ENCODE results near the gene ARSG. TPM values are rescaled to one million over a fixed set of nuclear protein-coding genes. Genes with fewer than 3 reads are reported as not detected.

The ARSG gene
- total RNA-seq, 2 donors from 2014 or later, result 0.24 to 0.79 TPM

DNA sequence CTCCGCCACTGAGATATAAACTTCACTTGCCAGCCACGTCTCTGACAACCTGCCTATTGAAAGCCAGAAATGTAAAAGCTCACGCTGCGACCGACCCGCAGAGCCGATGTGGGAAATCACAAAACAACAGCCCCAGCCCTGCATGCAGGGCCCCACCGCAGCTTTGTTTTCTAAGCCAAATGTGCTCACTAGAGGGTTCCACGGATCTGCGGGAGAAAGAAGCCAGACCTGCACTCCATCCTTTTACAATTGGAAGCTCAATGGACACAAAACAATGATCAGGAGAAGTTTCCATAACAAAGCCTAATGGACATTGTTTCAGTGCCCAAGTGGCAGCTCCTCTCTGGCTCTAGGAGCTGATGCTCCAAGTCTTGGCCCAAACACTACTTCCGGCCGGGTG is 132.9 kb downstream of the ARSG start:
- intact Hi-C loops (cut with DNase I), result no loop called here
- no peaks in the 10 kb centered on the region for H3K9me3 ChIP-seq
- no peaks in the 10 kb centered on the region for H3K27me3 ChIP-seq
- no peak overlapping the region for H3K4me3 ChIP-seq
- peaks cover 7% of the 10 kb centered on the region for H3K36me3 ChIP-seq
- no peak for DNase-seq
- no peaks in the 10 kb centered on the region for H3K4me1 ChIP-seq
- TF ChIP-seq, protein P1, sequence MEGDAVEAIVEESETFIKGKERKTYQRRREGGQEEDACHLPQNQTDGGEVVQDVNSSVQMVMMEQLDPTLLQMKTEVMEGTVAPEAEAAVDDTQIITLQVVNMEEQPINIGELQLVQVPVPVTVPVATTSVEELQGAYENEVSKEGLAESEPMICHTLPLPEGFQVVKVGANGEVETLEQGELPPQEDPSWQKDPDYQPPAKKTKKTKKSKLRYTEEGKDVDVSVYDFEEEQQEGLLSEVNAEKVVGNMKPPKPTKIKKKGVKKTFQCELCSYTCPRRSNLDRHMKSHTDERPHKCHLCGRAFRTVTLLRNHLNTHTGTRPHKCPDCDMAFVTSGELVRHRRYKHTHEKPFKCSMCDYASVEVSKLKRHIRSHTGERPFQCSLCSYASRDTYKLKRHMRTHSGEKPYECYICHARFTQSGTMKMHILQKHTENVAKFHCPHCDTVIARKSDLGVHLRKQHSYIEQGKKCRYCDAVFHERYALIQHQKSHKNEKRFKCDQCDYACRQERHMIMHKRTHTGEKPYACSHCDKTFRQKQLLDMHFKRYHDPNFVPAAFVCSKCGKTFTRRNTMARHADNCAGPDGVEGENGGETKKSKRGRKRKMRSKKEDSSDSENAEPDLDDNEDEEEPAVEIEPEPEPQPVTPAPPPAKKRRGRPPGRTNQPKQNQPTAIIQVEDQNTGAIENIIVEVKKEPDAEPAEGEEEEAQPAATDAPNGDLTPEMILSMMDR (IDR thresholded peaks at IDR 0.05), result no peak
- H3K9ac ChIP-seq (ENCODE audit: low read depth in 2 of 2, low read length in 2 of 2), result no peak overlapping the region
- H3K27ac ChIP-seq, result no peak overlapping the region

DNA sequence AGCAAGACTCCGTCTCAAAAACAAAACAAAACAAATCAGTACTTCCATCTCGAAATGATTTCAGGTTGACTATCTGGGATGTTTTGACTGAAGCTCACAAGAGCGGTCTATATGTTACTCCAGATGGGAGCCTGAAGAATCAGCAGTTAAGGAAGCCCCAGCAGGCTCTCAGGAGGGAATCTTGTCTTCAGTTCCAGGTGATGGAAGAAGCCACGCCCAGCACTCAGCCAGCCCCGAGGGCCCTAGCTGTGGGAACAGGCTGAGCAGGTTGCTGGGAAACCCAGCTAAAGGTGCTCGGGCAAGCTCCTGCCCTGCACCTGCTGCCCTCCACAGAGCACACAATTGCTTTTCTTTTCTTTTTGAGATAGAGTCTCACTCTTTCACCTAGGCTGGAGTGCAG is 133.6 kb downstream of the ARSG start:
- Histone ChIP-seq H3K4me1 (no peaks in the 10 kb centered on the region), H3K9ac (ENCODE audit: low read depth in 2 of 2, low read length in 2 of 2) (no peak overlapping the region), H3K36me3 (peaks cover 7% of the 10 kb centered on the region), H3K27me3 (no peaks in the 10 kb centered on the region), H3K4me3 (no peak overlapping the region), H3K9me3 (no peaks in the 10 kb centered on the region), H3K27ac (no peak overlapping the region)
- peak; percentile 34 for DNase-seq
- intact Hi-C loops (cut with DNase I), result no loop called here
- TF ChIP-seq, protein P1 (IDR thresholded peaks at IDR 0.05), result no peak

DNA sequence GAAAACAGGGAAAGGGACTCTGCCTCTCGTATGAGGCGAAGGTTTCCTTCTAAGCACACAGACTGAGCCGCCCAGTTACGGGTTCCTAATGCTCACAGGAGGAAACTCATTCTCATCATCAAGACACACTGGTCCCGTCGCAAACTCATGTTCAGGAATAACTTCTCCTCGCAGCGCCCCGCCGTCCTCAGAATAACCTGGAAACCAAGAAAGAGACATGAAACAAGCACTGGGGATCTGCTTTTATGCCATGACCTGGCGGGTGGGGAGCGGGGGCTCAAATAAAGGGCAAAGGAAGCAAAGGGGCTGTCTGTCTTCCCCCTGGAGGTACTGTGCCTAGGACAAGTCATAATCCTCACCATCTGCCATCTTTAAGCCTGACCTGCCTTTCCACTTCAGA is 134.7 kb downstream of the ARSG start:
- Histone ChIP-seq H3K27ac (no peak overlapping the region), H3K4me1 (no peaks in the 10 kb centered on the region), H3K9ac (ENCODE audit: low read depth in 2 of 2, low read length in 2 of 2) (no peak overlapping the region), H3K27me3 (no peaks in the 10 kb centered on the region), H3K9me3 (no peaks in the 10 kb centered on the region), H3K36me3 (peaks cover 7% of the 10 kb centered on the region), H3K4me3 (no peak overlapping the region)
- DNase-seq, result no peak
- intact Hi-C loops (cut with DNase I), result no loop called here
- TF ChIP-seq, protein P1 (IDR thresholded peaks at IDR 0.05), result no peak

DNA sequence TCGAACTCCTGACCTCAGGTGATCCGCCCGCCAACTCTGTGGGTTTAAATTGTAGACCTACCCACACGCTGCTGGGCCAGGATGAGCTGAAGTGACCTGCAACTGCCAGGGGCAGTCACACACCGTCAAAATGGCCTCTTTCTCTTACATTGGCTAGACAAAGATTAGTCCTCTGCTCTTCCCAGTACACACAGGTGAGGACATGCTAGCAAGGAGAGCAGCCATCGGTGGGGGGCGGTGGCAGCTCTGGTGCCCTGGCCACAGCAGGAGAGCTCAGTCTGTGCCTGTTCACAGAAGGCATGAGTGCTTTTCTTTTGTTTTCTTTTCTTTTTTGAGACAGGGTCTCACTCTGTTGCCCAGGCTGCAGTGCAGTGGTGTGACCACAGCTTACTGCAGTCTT is 136.3 kb downstream of the ARSG start:
- Histone ChIP-seq H3K27me3 (no peaks in the 10 kb centered on the region), H3K27ac (no peak overlapping the region), H3K9me3 (no peaks in the 10 kb centered on the region), H3K4me3 (no peak overlapping the region), H3K9ac (ENCODE audit: low read depth in 2 of 2, low read length in 2 of 2) (no peak overlapping the region), H3K4me1 (no peaks in the 10 kb centered on the region), H3K36me3 (peaks cover 7% of the 10 kb centered on the region)
- TF ChIP-seq, protein P1 (IDR thresholded peaks at IDR 0.05), result no peak
- DNase-seq, result no peak
- intact Hi-C loops (cut with DNase I), result no loop called here

DNA sequence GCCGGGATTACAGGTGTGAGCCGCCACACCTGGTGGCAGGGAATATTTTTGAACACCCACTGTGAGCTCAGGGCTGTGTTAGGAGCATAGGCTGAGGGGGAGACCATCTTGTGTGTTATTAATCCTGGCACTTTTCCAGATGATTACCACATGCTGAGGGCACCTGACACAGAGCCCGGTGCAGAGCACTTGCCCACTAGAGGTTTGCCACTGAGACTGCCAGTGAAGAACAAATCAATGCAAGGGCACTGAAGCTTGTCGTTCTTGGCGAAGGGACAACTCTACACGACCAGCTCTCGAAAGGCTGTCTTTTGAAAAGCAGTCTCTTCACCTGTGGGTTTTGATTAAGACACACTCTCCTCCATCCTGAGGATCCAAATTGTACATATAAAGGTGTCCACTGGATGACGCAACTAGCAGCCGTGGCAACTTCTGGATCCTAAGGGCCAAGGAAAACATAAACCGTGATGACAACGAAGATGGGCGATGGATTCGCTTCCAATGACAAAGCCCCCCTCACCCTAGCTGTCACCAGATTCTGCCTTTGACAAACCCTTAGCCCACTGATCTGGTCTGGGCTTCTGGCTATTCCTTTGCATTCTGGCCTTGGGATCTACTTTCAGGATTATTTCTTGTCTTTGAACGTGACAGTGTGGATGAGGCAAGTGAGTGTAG is 137.3 kb downstream of the ARSG start:
- H3K27ac ChIP-seq, result no peak overlapping the region
- no peak overlapping the region for H3K9ac ChIP-seq (ENCODE audit: low read depth in 2 of 2, low read length in 2 of 2)
- DNase-seq, result no peak
- intact Hi-C loops (cut with DNase I), result no loop called here
- H3K9me3 ChIP-seq, result no peaks in the 10 kb centered on the region
- H3K4me1 ChIP-seq, result no peaks in the 10 kb centered on the region
- peaks cover 7% of the 10 kb centered on the region for H3K36me3 ChIP-seq
- no peaks in the 10 kb centered on the region for H3K27me3 ChIP-seq
- H3K4me3 ChIP-seq, result no peak overlapping the region
- TF ChIP-seq, protein P1 (IDR thresholded peaks at IDR 0.05), result no peak

Data from colonic mucosa (tissue), 4 donors.